ENCODE results near the gene ADRB2.
"Not testable (repeated sequence)": the region's sequence is repeated elsewhere in the genome, so short reads cannot be mapped to it uniquely, and the experiment has no call there.

The ADRB2 gene

DNA sequence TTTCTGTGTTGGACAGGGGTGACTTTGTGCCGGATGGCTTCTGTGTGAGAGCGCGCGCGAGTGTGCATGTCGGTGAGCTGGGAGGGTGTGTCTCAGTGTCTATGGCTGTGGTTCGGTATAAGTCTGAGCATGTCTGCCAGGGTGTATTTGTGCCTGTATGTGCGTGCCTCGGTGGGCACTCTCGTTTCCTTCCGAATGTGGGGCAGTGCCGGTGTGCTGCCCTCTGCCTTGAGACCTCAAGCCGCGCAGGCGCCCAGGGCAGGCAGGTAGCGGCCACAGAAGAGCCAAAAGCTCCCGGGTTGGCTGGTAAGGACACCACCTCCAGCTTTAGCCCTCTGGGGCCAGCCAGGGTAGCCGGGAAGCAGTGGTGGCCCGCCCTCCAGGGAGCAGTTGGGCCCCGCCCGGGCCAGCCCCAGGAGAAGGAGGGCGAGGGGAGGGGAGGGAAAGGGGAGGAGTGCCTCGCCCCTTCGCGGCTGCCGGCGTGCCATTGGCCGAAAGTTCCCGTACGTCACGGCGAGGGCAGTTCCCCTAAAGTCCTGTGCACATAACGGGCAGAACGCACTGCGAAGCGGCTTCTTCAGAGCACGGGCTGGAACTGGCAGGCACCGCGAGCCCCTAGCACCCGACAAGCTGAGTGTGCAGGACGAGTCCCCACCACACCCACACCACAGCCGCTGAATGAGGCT lies at the start of gene ADRB2:
Gene ADRB2 (plus strand): TSS at position 559 of the 686 bp plus-strand sequence. CDS start 221 bp downstream, outside the sequence.
- DNase-seq (ENCODE audit: low read depth in 2 of 2) = peak; percentile 80 to 81

DNA sequence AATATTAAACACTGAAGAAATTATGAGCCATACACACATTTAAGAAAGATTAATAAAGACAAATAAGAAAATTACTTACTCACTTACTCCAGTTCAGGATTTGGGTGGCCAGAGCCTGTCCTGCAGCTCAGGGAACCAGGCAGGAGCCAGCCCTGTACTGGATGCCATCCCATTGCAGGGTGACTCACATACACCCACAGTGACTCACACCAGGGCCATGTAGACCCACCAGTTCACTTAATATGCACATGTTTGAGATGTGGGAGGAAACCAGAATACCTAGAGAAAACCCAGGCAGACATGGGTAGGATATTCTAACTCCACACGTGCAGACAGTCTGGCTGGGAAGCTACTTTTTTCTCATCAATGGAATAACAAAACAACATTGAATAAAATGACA lies 49.6 kb upstream of the ADRB2 start:
- DNase-seq (ENCODE audit: low read depth in 2 of 2) = no peak

DNA sequence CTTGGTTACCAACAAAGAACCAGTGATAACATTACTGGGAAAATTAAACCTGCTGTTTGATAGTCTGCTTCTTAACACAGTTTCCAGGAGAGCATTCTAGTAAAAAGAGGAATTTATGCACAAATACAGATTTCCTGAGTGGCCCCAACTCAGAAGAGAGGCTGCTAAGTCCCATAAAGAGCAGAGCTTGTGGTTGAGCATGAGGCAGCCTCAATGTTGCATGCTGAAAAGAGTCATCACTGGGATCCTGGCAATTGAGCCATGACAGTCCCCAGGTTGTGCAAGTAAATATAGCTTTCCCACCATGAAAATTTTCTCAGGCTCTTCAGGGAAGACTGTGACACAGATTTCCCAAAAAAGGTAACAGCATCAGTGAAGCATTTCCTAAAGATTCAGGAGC lies 47.5 kb upstream of the ADRB2 start:
- no peak for DNase-seq (ENCODE audit: low read depth in 2 of 2)

GRCh38 chr5:148780711-148781110 lies 45.7 kb upstream of the ADRB2 start:
- DNase-seq (ENCODE audit: low read depth in 2 of 2) = no peak

DNA sequence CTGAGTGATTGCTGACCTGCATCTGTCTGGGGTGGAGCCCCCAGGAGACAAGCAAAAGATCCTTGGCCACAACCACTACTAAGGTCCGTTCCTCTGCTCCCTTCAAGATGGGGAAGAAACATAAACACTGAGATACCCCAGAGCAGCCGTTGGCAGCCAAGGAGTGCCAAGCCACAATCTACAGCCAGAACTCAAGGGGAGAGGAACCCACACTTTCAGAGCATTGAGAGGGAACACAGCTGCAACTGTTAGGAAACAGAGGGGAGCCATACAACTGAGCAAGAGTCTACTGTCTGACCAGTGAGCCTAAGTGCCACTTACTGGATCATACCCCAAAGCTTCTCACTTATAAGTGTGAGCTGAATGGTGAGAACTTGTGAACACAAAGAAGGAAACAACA lies 44.6 kb upstream of the ADRB2 start:
- no peak for DNase-seq (ENCODE audit: low read depth in 2 of 2)

DNA sequence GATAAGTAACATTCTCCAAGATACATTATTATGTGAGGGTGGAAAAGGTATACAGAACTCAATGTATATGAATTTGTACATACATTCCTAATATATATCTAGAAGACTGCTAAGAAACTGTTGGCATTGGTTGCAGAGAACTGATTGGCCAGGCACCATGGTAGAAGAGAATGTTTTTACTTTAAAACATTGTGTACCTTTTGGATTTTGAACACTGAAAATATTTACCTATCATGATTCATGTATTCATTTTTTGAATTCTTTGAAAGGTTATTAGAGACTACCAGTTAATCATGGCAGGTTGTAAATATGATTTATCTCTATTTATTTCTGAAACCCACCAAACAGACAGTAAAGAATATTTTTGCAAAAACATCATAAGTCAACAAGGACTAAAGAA lies 41.2 kb upstream of the ADRB2 start:
- no peak for DNase-seq (ENCODE audit: low read depth in 2 of 2)

- no peak for DNase-seq (ENCODE audit: low read depth in 2 of 2)
Measured at GRCh38 chr5:148786456-148786855, 40.0 kb upstream of the ADRB2 start.

DNA sequence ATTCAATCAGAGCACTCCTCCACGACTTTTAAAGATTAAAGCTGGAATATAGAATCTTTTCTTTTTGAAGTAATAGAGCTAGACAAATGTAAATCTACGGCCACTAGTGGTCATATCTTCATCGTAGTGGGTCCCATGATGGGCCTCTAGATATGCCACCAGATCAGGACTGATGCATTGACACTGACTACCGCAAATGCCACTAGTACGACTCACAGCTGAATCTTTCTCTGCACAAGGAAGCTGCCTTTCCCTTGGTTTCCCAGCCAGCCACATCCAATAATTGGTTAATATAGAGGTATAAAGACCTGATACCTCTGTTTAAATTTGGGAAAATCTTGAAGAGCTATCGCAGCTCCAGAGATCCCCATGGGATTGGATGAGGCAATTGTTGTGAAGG lies 37.8 kb upstream of the ADRB2 start:
- no peak for DNase-seq (ENCODE audit: low read depth in 2 of 2)

DNA sequence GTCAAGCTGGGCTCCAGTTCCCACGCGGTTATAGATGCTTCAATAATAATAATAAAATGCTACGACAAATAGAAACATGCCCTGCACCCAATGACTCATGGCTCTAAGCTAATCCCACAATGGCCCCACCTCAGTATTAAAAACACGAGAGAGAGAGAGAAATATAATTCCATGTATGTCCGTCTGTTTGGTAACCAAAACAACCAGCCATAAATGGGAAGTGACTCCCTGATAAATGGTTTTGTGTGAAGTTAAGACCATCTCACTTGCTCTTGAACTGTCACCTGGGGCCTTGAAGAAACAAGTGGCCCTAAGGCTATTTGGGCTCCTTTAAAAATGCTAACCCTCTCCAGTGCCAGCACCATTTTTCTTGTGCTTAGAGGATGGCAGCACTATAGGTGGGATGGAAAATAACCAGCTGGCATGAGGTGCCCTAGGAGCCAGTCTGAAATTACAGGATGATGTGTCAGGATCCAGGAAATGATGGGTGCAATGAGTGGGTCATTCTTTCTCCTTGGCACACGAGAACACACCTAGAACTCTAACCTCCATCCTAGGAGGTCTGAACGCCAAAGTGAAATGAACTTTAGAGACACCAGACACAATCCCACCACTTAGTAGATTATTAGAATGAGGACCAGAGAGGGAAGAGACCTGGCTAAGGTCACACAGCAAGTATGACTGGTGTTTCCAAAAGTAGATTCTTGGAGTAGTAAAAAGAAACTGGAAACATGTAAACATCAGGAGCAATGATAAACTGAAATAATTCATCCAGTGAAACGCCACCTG lies 35.7 kb upstream of the ADRB2 start:
- no peak for DNase-seq (ENCODE audit: low read depth in 2 of 2)

DNA sequence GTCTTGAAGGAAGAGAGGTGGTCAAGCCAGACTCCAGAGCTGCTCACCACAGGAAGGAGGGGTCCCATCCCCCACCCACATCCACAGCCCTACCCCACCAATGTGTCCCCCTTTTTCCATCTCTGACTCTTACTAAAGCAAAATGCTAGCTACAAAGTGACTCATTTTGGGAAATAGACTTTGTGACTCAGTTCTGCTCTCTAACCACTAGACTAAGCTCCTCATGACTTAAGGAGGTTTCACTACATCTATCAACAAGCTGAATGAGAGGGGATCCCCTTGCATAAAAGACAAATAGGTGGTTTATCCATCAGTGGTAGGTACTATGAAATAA lies 35.1 kb upstream of the ADRB2 start:
- DNase-seq (ENCODE audit: low read depth in 2 of 2) = no peak

DNA sequence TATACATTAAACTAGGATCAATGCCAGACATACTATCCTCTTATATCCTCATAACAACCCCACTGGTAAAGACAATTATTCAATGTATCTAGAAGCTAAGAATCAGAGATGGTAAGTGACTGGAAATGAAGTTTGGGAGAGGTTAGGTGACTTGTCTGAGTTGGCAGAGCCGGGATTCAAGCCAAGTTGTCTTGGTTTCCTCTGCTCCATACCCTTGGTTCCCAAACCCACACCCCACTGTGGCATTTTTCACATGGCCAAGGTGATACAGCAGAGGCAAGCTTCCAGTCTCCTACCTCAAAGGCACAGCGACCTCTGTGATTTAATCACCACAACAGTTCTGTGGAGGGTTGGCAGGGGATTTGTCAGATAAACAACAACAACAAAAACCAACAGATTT lies 34.7 kb upstream of the ADRB2 start:
- no peak for DNase-seq (ENCODE audit: low read depth in 2 of 2)

DNA sequence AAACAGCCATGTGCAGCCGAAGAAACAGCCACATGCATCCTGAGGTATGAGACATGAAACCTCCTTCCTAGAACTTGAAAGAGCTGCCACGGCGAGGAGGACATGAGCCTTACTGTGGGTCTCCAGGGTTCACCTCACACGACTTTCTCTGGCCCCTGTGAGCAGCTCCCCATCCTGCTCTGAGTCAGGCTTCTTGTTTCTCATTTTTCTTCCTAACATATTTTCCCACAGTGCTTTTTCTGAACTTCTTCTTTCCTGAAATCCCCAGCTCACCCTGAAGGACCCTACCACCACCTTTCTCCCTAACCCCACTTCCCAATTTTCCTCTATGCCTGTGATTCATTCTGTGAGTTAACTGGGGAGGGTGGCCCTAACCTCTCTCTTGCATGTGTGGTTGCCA lies 33.7 kb upstream of the ADRB2 start:
- no peak for DNase-seq (ENCODE audit: low read depth in 2 of 2)

DNA sequence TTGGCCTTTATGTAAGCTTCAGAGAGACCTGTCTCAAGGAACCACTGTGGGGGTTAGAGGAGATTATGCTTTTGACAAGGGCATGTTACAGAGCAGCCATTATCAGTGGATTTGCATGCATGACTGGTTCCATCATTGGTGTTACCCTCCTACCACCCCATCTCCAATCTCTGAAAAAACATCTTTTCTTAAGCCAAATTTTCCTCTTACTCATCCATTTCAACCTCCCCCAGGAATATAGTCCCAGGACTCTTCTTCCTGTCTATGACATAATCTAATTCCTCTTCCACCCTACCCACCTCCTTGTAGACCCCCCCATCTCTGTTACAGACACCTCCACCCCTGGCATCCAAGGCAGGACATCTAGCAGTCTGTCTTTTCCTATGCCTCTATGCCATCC lies 33.1 kb upstream of the ADRB2 start:
- DNase-seq (ENCODE audit: low read depth in 2 of 2) = no peak

- no peak for DNase-seq (ENCODE audit: low read depth in 2 of 2)
Measured at GRCh38 chr5:148794275-148794674, 32.1 kb upstream of the ADRB2 start.

- DNase-seq (ENCODE audit: low read depth in 2 of 2) = no peak
Measured at GRCh38 chr5:148794729-148795561, 31.5 kb upstream of the ADRB2 start.

DNA sequence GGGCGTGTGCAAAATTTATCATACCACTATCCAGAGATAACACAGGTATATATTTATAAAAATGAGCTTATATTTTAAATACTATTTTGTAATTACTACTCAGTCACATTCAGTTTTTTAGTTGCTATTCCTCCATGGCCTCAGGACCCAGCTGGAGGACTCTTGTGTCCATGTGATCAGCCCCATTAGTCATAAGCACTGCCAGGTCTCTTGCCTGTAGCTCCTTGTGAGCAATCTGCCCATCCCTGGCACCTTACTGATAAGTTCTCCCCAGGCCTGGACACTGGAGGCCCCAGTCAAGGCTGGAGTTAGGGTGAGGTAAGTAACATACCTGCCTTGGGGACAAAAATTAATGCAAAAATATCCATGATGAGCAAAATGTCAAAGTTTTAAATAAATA lies 29.5 kb upstream of the ADRB2 start:
- no peak for DNase-seq (ENCODE audit: low read depth in 2 of 2)

DNA sequence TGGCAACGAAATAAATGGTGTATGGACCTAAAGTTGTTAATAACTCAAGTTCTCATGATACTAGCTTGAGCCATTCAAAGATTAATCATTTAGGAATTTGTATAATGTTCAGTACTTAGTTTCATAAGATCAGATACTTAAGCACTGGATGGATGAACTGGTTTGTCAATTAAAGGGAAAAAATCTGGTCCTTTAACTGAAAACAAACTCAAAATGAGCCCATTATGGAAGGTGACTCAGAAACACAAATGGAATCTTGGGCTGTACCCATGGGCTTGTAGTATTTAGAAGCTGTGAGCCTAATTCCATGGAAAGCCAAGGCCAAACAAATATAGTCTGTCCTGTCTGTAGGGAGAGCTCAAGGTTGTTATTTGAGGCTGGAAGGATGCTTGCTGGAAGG lies 27.6 kb upstream of the ADRB2 start:
- no peak for DNase-seq (ENCODE audit: low read depth in 2 of 2)

DNA sequence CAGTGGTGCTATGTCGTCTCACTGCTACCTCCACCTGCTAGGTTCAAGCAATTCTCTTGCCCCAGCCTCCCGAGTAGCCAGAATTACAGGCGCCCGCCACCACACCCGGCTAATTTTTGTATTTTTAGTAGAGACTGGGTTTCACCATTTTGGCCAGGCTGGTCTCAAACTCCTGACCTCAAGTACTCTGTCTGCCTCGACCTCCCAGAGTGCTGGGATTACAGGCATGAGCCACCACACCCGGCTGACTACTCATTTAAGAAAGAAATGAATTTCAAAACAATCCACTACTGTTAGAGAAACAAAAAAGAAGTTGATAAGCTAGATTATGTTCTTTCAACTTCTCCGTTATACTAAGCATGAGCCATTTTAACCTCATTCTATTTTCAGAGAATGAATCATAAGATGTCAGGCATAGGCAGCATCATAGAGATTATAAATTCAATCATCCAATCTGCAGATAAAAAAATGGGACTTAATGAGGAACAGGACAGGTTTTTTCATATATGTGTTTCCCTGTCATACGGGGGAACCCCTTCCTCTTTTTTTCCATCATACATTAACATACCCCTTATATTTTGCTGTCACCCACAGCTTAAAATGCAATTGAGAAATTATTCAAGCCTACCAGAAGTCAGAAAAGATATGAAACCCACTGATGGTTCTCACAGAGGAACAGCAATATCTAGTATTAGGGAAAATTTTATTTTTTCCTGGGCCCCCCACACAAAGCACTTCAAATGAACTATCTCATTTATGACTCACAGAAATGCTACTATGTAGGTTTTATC lies 26.5 kb upstream of the ADRB2 start:
- no peak for DNase-seq (ENCODE audit: low read depth in 2 of 2)

DNA sequence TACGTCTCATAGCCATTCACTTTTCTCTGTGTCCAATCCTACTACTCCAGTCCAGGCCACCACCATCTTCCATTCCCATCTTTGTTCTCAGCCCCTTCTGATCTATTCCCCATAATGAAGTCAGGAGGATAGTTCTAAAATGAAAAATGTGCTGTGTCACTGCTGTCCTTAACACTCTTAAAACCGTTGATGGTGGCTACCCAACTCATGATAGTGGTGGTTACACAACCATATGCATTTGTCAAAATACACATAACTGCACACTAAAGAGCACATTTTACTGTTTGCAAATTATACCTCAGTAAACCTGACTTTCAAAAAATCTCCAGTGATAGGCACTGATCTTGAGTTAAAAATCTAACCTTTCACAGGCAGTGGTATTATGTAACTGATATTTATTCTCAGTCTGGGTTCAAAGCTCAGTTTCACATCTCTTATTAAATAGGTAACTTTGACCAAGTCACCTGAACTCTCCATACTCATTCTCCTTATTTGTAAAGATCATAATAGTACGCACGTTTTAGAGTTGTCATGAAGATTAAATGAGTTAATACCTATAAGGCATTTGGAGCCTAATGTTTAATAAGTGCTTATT lies 24.6 kb upstream of the ADRB2 start:
- no peak for DNase-seq (ENCODE audit: low read depth in 2 of 2)

DNA sequence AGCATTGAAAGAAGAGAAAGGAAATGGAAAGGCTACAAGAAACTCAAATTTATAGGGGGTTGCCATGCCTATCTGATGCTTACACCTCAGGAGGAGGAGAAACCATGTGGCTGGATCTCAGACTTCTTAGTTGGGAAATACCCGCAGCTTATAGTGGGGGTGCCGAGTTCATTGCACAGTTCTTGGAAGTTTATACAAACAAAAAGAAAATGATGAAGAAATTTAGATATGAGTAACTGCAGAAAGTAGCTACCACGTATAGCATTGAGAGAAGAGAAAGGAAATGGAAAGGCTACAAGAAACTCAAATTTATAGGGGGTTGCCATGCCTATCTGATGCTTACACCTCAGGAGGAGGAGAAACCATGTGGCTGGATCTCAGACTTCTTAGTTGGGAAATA lies 23.0 kb upstream of the ADRB2 start:
- not testable (repeated sequence) for DNase-seq (ENCODE audit: low read depth in 2 of 2)

DNA sequence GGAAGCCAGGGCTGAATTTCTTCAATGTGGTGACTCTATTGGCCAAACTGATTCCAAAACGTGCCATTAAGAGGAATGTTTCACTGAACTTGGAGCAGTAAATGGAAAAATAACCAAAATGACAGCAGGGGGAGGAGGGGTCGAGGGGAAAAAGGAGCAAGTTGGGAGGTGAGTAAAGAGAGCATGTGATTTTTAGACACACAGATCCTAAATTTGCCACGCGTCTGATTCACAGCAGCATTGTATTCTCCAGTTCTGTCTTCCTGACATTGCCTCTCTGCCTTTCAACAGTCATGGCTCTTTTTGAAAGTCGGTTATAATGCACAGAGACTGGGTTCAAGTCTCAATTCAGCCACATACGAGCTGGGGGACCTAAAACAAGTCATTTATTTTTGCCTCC lies 22.0 kb upstream of the ADRB2 start:
- no peak for DNase-seq (ENCODE audit: low read depth in 2 of 2)

All from stimulated activated CD8-positive, alpha-beta memory T cell treated with anti-CD3 and anti-CD28 coated beads, Interleukin-7, amount 100 ng/mL, for 1 hour (primary cell).